ENCODE data around the gene RNF6. TPM values are rescaled to one million over a fixed set of nuclear protein-coding genes. Genes with fewer than 3 reads are reported as not detected.

The RNF6 gene
- total RNA-seq, 2 experiments from 2014 or later = 36.2 TPM

DNA sequence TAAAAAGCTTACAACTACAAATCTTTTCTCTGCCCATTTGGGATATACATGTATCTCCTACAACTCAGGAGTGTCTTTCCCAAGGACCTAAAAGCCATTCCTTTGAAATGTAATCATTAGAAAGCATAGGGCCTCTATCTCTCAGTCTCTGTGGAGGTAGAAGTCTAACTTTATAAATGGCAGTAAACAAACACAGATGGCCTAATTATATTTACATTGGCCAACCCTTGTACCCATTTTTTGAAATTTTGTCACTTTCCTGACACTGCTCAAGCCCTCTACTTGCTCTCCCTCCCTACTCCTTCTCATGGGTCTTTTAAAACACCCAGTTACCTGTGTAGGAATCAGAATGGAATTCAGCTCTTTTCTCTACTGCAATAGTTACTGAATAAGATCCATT, 24.8 kb downstream of the RNF6 start:
- Mint-ChIP-seq H3K27ac (no peak overlapping the region), H3K27me3 (no peaks in the 10 kb centered on the region), H3K9me3 (peaks cover 19% of the 10 kb centered on the region), H3K4me3 (no peak overlapping the region), H3K4me1 (ENCODE audit: low read depth) (no peaks in the 10 kb centered on the region), H3K36me3 (ENCODE audit: low read depth) (peaks cover 23% of the 10 kb centered on the region)
- DNase-seq = no peak
- ChIA-PET POLR2A (no interaction called here), CTCF (no interaction called here)
- intact Hi-C loops (cut with micrococcal nuclease) = no loop called here
- ATAC-seq = no peak
- TF ChIP-seq CTCF (IDR thresholded peaks at IDR 0.05) = no peak

DNA sequence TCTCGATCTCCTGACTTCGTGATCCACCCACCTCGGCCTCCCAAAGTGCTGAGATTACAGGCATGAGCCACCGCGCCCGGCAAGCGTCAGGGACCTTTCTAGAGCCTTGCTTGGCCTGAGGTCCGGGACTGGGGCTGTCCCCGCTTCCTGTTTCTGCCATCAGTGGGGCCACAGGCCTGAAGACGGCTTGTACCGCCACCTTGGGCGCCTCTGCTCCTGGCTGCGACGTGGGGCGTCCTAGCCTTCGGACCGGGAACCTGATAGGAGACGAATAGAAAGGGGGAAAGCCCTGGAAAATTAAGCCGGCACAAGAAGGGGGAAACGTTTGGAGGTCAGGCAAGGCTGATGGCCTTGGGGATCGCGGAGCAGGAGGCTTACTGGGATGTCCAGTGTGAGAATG, 35.1 kb downstream of the RNF6 start:
- TF ChIP-seq CTCF (IDR thresholded peaks at IDR 0.05) = peak; percentile 11
- DNase-seq = peak; percentile 36
- intact Hi-C loops (cut with micrococcal nuclease) = loop anchor here (2.0 kb wide), 2 partner anchors 310 to 512 kb away; no protein-coding TSS in a partner anchor
- Mint-ChIP-seq H3K27ac (peak overlapping the region; percentile 89), H3K4me3 (peak overlapping the region; percentile 78), H3K9me3 (no peaks in the 10 kb centered on the region), H3K4me1 (ENCODE audit: low read depth) (peaks cover 28% of the 10 kb centered on the region), H3K27me3 (no peaks in the 10 kb centered on the region), H3K36me3 (ENCODE audit: low read depth) (peaks cover 13% of the 10 kb centered on the region)
- CTCF ChIA-PET = interaction anchor here (0.8 to 5.5 kb wide), 13 partner anchors 13 to 511 kb away, joined by 3 to 112 read pairs (median 9); no protein-coding TSS in a partner anchor
- ATAC-seq = peak; percentile 9
- POLR2A ChIA-PET = interaction anchor here (0.8 to 2.8 kb wide), 6 partner anchors 31 to 533 kb away, joined by 3 to 10 read pairs (median 4); partner anchors contain the start of gene RNF6

- peaks cover 13% of the 10 kb centered on the region for H3K36me3 Mint-ChIP-seq (ENCODE audit: low read depth)
- peak overlapping the region; percentile 78 for H3K4me3 Mint-ChIP-seq
- peak; percentile 49 for TF ChIP-seq CTCF (IDR thresholded peaks at IDR 0.05)
- ATAC-seq (peak; percentile 88), DNase-seq (peak; percentile 93)
- intact Hi-C loops (cut with micrococcal nuclease) = loop anchor here (2.0 kb wide), 2 partner anchors 311 to 513 kb away; no protein-coding TSS in a partner anchor
- POLR2A ChIA-PET = interaction anchor here (0.6 to 2.8 kb wide), 16 partner anchors 9 to 534 kb away, joined by 3 to 10 read pairs (median 3); partner anchors contain the start of gene RNF6
- CTCF ChIA-PET = interaction anchor here (0.5 to 5.5 kb wide), 27 partner anchors 13 to 1264 kb away, joined by 3 to 112 read pairs (median 4); partner anchors contain the start of genes CDK8 and RNF6
- peaks cover 28% of the 10 kb centered on the region for H3K4me1 Mint-ChIP-seq (ENCODE audit: low read depth)
- H3K9me3 Mint-ChIP-seq = no peaks in the 10 kb centered on the region
- no peaks in the 10 kb centered on the region for H3K27me3 Mint-ChIP-seq
- H3K27ac Mint-ChIP-seq = peak overlapping the region; percentile 89
Measured at GRCh38 chr13:26186118-26186870, 35.8 kb downstream of the RNF6 start.

DNA sequence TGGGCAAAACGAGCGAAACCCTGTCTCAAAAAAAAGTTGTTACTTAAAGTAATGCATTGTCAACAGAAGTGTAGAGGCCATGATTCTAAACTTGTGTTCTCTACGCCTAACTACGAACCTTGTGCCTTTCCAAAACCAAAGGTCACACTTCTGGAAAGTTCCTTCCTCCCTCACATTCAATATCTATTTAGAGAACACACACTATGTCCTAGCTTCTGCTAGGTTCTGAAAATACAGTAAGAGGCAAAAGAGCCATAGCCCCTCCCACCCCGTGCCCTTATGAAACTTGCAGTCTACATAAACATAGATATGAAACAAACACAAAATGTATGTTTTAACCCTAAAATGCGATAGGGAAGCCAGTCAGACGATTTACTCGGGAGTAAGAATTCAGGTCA, 36.4 kb downstream of the RNF6 start:
- ChIA-PET POLR2A (interaction anchor here (0.6 to 2.8 kb wide), 17 partner anchors 9 to 535 kb away, joined by 3 to 10 read pairs (median 3); partner anchors contain the start of gene RNF6), CTCF (interaction anchor here (0.5 to 5.5 kb wide), 41 partner anchors 8 to 1263 kb away, joined by 3 to 112 read pairs (median 4); partner anchors contain the start of genes CDK8 and RNF6)
- Mint-ChIP-seq H3K36me3 (ENCODE audit: low read depth) (peaks cover 13% of the 10 kb centered on the region), H3K4me1 (ENCODE audit: low read depth) (peaks cover 28% of the 10 kb centered on the region), H3K9me3 (no peaks in the 10 kb centered on the region), H3K27me3 (no peaks in the 10 kb centered on the region), H3K4me3 (peak overlapping the region; percentile 78), H3K27ac (peak overlapping the region; percentile 89)
- TF ChIP-seq CTCF (IDR thresholded peaks at IDR 0.05) = no peak
- intact Hi-C loops (cut with micrococcal nuclease) = loop anchor here (2.0 kb wide), 2 partner anchors 311 to 513 kb away; no protein-coding TSS in a partner anchor
- DNase-seq (no peak), ATAC-seq (no peak)

Data from activated CD8-positive, alpha-beta T cell treated with anti-CD3 and anti-CD28 coated beads for 36 hours (primary cell).